Measurements from ENCODE around the gene RFX8. TPM values are rescaled to one million over a fixed set of nuclear protein-coding genes. Genes with fewer than 3 reads are reported as not detected.

RFX8 gene
- polyA plus RNA-seq, 3 donors = not detected

GRCh38 chr2:101516823-101517690, 42.1 kb upstream of the RFX8 start:
- Histone ChIP-seq H3K9ac (ENCODE audit: insufficient read depth, low read length, poor library complexity, severe bottlenecking) (no peak overlapping the region), H3K36me3 (replicated peaks in 1 of 2; ENCODE audit: control insufficient read depth in 1 of 2, insufficient read depth in 2 of 2, low read length in 2 of 2) (no peaks in the 10 kb centered on the region), H3K4me3 (replicated peaks in 1 of 3; ENCODE audit: low read depth in 2 of 3, low read length in 3 of 3) (peak overlapping the region in 1 of 3 experiments; percentile 6), H2AFZ (ENCODE audit: insufficient read depth, low read depth, low read length, poor library complexity, severe bottlenecking) (no peak overlapping the region), H3K4me1 (ENCODE audit: control insufficient read depth in 1 of 2, insufficient read depth in 2 of 2, low read length in 2 of 2) (peaks cover 35 to 40% of the 10 kb centered on the region in 2 donors), H3K9me3 (replicated peaks in 1 of 2; ENCODE audit: control insufficient read depth in 1 of 2, insufficient read depth in 1 of 2, low read length in 2 of 2) (peaks cover 0 to 4% of the 10 kb centered on the region in 2 donors), H3K27me3 (ENCODE audit: control insufficient read depth in 2 of 2, insufficient read depth in 2 of 2, low read length in 2 of 2) (peaks cover 0 to 3% of the 10 kb centered on the region in 2 donors), H3K4me2 (replicated peaks; ENCODE audit: extremely low read depth, low read length, poor library complexity, severe bottlenecking) (peak overlapping the region; percentile 20), H4K20me1 (ENCODE audit: insufficient read depth, low read length) (no peaks in the 10 kb centered on the region), H3K27ac (ENCODE audit: low read depth in 1 of 2, low read length in 2 of 2) (peak overlapping the region in 1 of 2 donors; percentile 52), H3K79me2 (ENCODE audit: insufficient read depth, low read length) (no peaks in the 10 kb centered on the region)
- Mint-ChIP-seq H3K4me3 (peak overlapping the region in 1 of 2 donors; percentile 54), H3K27me3 (ENCODE audit: low read depth in 3 of 3) (peaks cover 2 to 22% (median 7%) of the 10 kb centered on the region in 3 donors), H3K9me3 (peaks cover 8 to 18% (median 14%) of the 10 kb centered on the region in 7 donors), H3K27ac (peak overlapping the region; percentile 84 to 96 (median 89)), H3K36me3 (peaks cover 7 to 9% of the 10 kb centered on the region in 2 donors), H3K4me1 (peaks cover 43% of the 10 kb centered on the region)
- TF ChIP-seq CTCF (IDR thresholded peaks at IDR 0.05) = no peak
- WGBS (ENCODE audit: insufficient coverage) = 2% methylated on average over 6 of the region's 8 CpGs
- intact Hi-C loops (cut with micrococcal nuclease) = loop anchor here (1.0 to 10.0 kb wide), 4 partner anchors 45 to 95 kb away; no protein-coding TSS in a partner anchor
- DNase-seq = peak; percentile 89 to 94 (median 93)

- H3K4me3 ChIP-seq (replicated peaks in 1 of 3; ENCODE audit: low read depth in 2 of 3, low read length in 3 of 3) = no peak overlapping the region
- Mint-ChIP-seq H3K36me3 (peaks cover 7 to 9% of the 10 kb centered on the region in 2 donors), H3K9me3 (peaks cover 8 to 18% (median 14%) of the 10 kb centered on the region in 7 donors), H3K27me3 (ENCODE audit: low read depth in 3 of 3) (peaks cover 2 to 21% (median 7%) of the 10 kb centered on the region in 3 donors), H3K27ac (peak overlapping the region in 6 of 7 donors; percentile 75 to 96 (median 89)), H3K4me1 (peaks cover 36% of the 10 kb centered on the region), H3K4me3 (peak overlapping the region in 1 of 2 donors; percentile 30)
- no peak overlapping the region for H3K4me2 ChIP-seq (replicated peaks; ENCODE audit: extremely low read depth, low read length, poor library complexity, severe bottlenecking)
- H3K9ac ChIP-seq (ENCODE audit: insufficient read depth, low read length, poor library complexity, severe bottlenecking) = no peak overlapping the region
- H3K9me3 ChIP-seq (replicated peaks in 1 of 2; ENCODE audit: control insufficient read depth in 1 of 2, insufficient read depth in 1 of 2, low read length in 2 of 2) = peaks cover 0 to 4% of the 10 kb centered on the region in 2 donors
- intact Hi-C loops (cut with micrococcal nuclease) = loop anchor here (5.0 to 10.0 kb wide), 3 partner anchors 44 to 94 kb away; no protein-coding TSS in a partner anchor
- no peaks in the 10 kb centered on the region for H3K36me3 ChIP-seq (replicated peaks in 1 of 2; ENCODE audit: control insufficient read depth in 1 of 2, insufficient read depth in 2 of 2, low read length in 2 of 2)
- H3K27me3 ChIP-seq (ENCODE audit: control insufficient read depth in 2 of 2, insufficient read depth in 2 of 2, low read length in 2 of 2) = peaks cover 0 to 3% of the 10 kb centered on the region in 2 donors
- no peak for TF ChIP-seq CTCF (IDR thresholded peaks at IDR 0.05)
- no peak overlapping the region for H2AFZ ChIP-seq (ENCODE audit: insufficient read depth, low read depth, low read length, poor library complexity, severe bottlenecking)
- peaks cover 28 to 33% of the 10 kb centered on the region in 2 donors for H3K4me1 ChIP-seq (ENCODE audit: control insufficient read depth in 1 of 2, insufficient read depth in 2 of 2, low read length in 2 of 2)
- H3K79me2 ChIP-seq (ENCODE audit: insufficient read depth, low read length) = no peaks in the 10 kb centered on the region
- no peak for DNase-seq
- H3K27ac ChIP-seq (ENCODE audit: low read depth in 1 of 2, low read length in 2 of 2) = no peak overlapping the region
- H4K20me1 ChIP-seq (ENCODE audit: insufficient read depth, low read length) = no peaks in the 10 kb centered on the region
- WGBS (ENCODE audit: insufficient coverage) = 90% methylated on average over 1 of the region's 5 CpGs
Observed at GRCh38 chr2:101516349-101516748, 41.4 kb upstream of the RFX8 start.
